Measurements from ENCODE around the gene ESPL1. TPM values are rescaled to one million over a fixed set of nuclear protein-coding genes. Genes with fewer than 3 reads are reported as not detected.

Gene ESPL1
- polyA plus RNA-seq, 1 donor (not counting 4 experiments of a cell fraction or from before 2014, with no cell fraction given) = 3.7 TPM

GRCh38 chr12:53245286-53245685, 22.8 kb upstream of the ESPL1 start:
- H3K4me2 ChIP-seq (ENCODE audit: control insufficient read depth, extremely low read depth, insufficient read depth, low read depth, low read length) = no peak overlapping the region
- no peak overlapping the region for H3K9ac ChIP-seq (ENCODE audit: control insufficient read depth, extremely low read depth, insufficient read depth, low read length)
- no peak for FAIRE-seq
- TF ChIP-seq CTCF (optimal IDR thresholded peaks at IDR 0.05 in 1 of 3, IDR thresholded peaks at IDR 0.05 in 1 of 3, conservative IDR thresholded peaks at IDR 0.05 in 1 of 3; ENCODE audit: extremely low read depth in 1 of 3, insufficient read depth in 2 of 3, low read length in 3 of 3) (no peak), EZH2 (IDR thresholded peaks at IDR 0.05; ENCODE audit: low read length) (no peak)
- dilution Hi-C loops (cut with MboI; ENCODE audit: extremely low pct_ligation_motif_present, low sequenced_read_pairs) = no loop called here
- H4K20me1 ChIP-seq (ENCODE audit: control insufficient read depth, extremely low read depth, insufficient read depth, low read length) = no peaks in the 10 kb centered on the region
- H3K27ac ChIP-seq (ENCODE audit: control insufficient read depth, insufficient read depth, low read length) = no peak overlapping the region
- H3K36me3 ChIP-seq (ENCODE audit: control insufficient read depth in 2 of 2, extremely low read depth in 1 of 2, insufficient read depth in 2 of 2, low read length in 2 of 2) = no peaks in the 10 kb centered on the region
- no peak overlapping the region for H2AFZ ChIP-seq (ENCODE audit: control insufficient read depth, low read length)
- no peaks in the 10 kb centered on the region for H3K9me1 ChIP-seq (ENCODE audit: control insufficient read depth, extremely low read depth, insufficient read depth, low read length)
- no peaks in the 10 kb centered on the region for H3K4me1 ChIP-seq (ENCODE audit: control insufficient read depth, extremely low read depth, insufficient read depth, low read length)
- DNase-seq (ENCODE audit: low read depth, low spot score) = no peak
- H3K4me3 ChIP-seq (ENCODE audit: control insufficient read depth in 2 of 3, extremely low read depth in 1 of 3, insufficient read depth in 2 of 3, low read depth in 1 of 3, low read length in 3 of 3) = no peak overlapping the region
- no peaks in the 10 kb centered on the region for H3K79me2 ChIP-seq (ENCODE audit: control insufficient read depth, insufficient read depth, low read length)
- no peaks in the 10 kb centered on the region for H3K9me3 ChIP-seq (ENCODE audit: control insufficient read depth, low read depth, low read length)
- H3K27me3 ChIP-seq (ENCODE audit: control insufficient read depth, extremely low read depth, insufficient read depth, low read length) = peaks cover 10% of the 10 kb centered on the region

- Histone ChIP-seq H2AFZ (ENCODE audit: control insufficient read depth, low read length) (peak overlapping the region; percentile 84), H3K27me3 (ENCODE audit: control insufficient read depth, extremely low read depth, insufficient read depth, low read length) (no peaks in the 10 kb centered on the region), H3K27ac (ENCODE audit: control insufficient read depth, insufficient read depth, low read length) (peak overlapping the region; percentile 53), H3K4me1 (ENCODE audit: control insufficient read depth, extremely low read depth, insufficient read depth, low read length) (peaks cover 20% of the 10 kb centered on the region), H3K36me3 (ENCODE audit: control insufficient read depth in 2 of 2, extremely low read depth in 1 of 2, insufficient read depth in 2 of 2, low read length in 2 of 2) (peaks cover 9 to 17% of the 10 kb centered on the region in 2 experiments), H3K9me3 (ENCODE audit: control insufficient read depth, low read depth, low read length) (no peaks in the 10 kb centered on the region), H3K9ac (ENCODE audit: control insufficient read depth, extremely low read depth, insufficient read depth, low read length) (peak overlapping the region; percentile 87), H4K20me1 (ENCODE audit: control insufficient read depth, extremely low read depth, insufficient read depth, low read length) (no peaks in the 10 kb centered on the region), H3K4me3 (ENCODE audit: control insufficient read depth in 2 of 3, extremely low read depth in 1 of 3, insufficient read depth in 2 of 3, low read depth in 1 of 3, low read length in 3 of 3) (peak overlapping the region; percentile 77 to 95 (median 90)), H3K79me2 (ENCODE audit: control insufficient read depth, insufficient read depth, low read length) (peaks cover 17% of the 10 kb centered on the region), H3K4me2 (ENCODE audit: control insufficient read depth, extremely low read depth, insufficient read depth, low read depth, low read length) (peak overlapping the region; percentile 78), H3K9me1 (ENCODE audit: control insufficient read depth, extremely low read depth, insufficient read depth, low read length) (no peaks in the 10 kb centered on the region)
- FAIRE-seq = no peak
- dilution Hi-C loops (cut with MboI; ENCODE audit: extremely low pct_ligation_motif_present, low sequenced_read_pairs) = no loop called here
- TF ChIP-seq CTCF (optimal IDR thresholded peaks at IDR 0.05 in 1 of 3, IDR thresholded peaks at IDR 0.05 in 1 of 3, conservative IDR thresholded peaks at IDR 0.05 in 1 of 3; ENCODE audit: extremely low read depth in 1 of 3, insufficient read depth in 2 of 3, low read length in 3 of 3) (peak; percentile 59 to 78 (median 69)), EZH2 (IDR thresholded peaks at IDR 0.05; ENCODE audit: low read length) (no peak)
- no peak for DNase-seq (ENCODE audit: low read depth, low spot score)
Observed at GRCh38 chr12:53251477-53252348, 16.4 kb upstream of the ESPL1 start.
